Loucy (cell line): ENCODE results near the gene MALL.
"Not testable (repeated sequence)": the region's sequence is repeated elsewhere in the genome, so short reads cannot be mapped to it uniquely, and the experiment has no call there.

Experiments
- CTCF ChIP-seq: fragments of 200-600 bp; sonication (generic); conservative IDR thresholded peaks from 2 replicates; pipeline ENCODE4 v1.5.1; 2014; ENCODE audit warnings: mild to moderate bottlenecking, antibody characterized with exemption, low read length
- EZH2phosphoT487 ChIP-seq: fragments of 200-600 bp; IDR thresholded peaks from 2 replicates; pipeline ENCODE4 v1.6.1; 2018; ENCODE audit warnings: antibody characterized with exemption, mild to moderate bottlenecking, moderate library complexity, borderline replicate concordance

- TF ChIP-seq CTCF, EZH2phosphoT487: not testable (repeated sequence)
Observed at GRCh38 chr2:110083162-110083561, 32.5 kb downstream of the MALL start.
